A549 (cell line): Measurements from ENCODE around the gene FAM241B. TPM values are rescaled to one million over a fixed set of nuclear protein-coding genes. Genes with fewer than 3 reads are reported as not detected.

ENCODE experiments used
- ATAC-seq, 2 experiments: fragments of 200-7000 bp in 1 of 2; fragments of >200 bp in 1 of 2; cut with Nextera tagmentation in 1 of 2; cut with Tn5 transposase in 1 of 2; 3 replicates each; pipeline versions ENCODE4 v1.8.0 to v1.9.1; 2018 to 2020; ENCODE audit warnings: mild to moderate bottlenecking in 1 of 2, moderate library complexity in 1 of 2
- CTCF ChIA-PET: fragments of 300-600 bp; sonication (Branson Sonifier 250); formaldehyde crosslinking; extraction: SDS; loops from one replicate; lab custom pipeline; 2021; ENCODE audit warnings: antibody characterized with exemption, inconsistent platforms; lab: Yijun Ruan, JAX
- POLR2A ChIA-PET: fragments of 350-600 bp; formaldehyde crosslinking; extraction: SDS; loops from one replicate; lab custom pipeline; 2021; ENCODE audit warnings: antibody characterized with exemption, inconsistent platforms; lab: Yijun Ruan, JAX
- DNase-seq, 2 experiments: peaks; one replicate each; pipeline versions ENCODE4 v3.0.0 to v3.0.0-alpha.2; 2011 to 2016; ENCODE audit warnings: low read depth in 1 of 2, low spot score in 1 of 2
- FAIRE-seq: peaks from 2 replicates; lab custom pipeline; 2011; peaks lifted over from hg19 to GRCh38; lab: Jason Lieb, UNC
- H3K27ac ChIP-seq, 2 experiments: fragments of >200 bp; sonication (Bioruptor Twin); formaldehyde crosslinking; 3 replicates each; pipeline ENCODE4 v1.5.1; 2016 to 2017
- H3K4me1 ChIP-seq: fragments of >200 bp; sonication (Bioruptor Twin); formaldehyde crosslinking; 3 replicates; pipeline ENCODE4 v1.6.1; 2016
- H3K4me2 ChIP-seq: fragments of >200 bp; sonication (Bioruptor Twin); formaldehyde crosslinking; 3 replicates; pipeline ENCODE4 v1.6.1; 2016
- H3K4me3 ChIP-seq: fragments of >200 bp; sonication (Bioruptor Twin); formaldehyde crosslinking; 3 replicates; pipeline ENCODE4 v1.5.1; 2016
- H3K9me3 ChIP-seq: fragments of >200 bp; sonication (Bioruptor Twin); formaldehyde crosslinking; 3 replicates; pipeline ENCODE4 v1.6.1; 2016
- ATOH8 ChIP-seq: fragments of 250-450 bp; sonication (Bioruptor Pico); IDR thresholded peaks from 2 replicates; pipeline ENCODE4 v1.5.0; 2020; ENCODE audit warnings: low read depth, mild to moderate bottlenecking, moderate library complexity
- BCL3 ChIP-seq: fragments of >200 bp; sonication (Bioruptor Twin); formaldehyde crosslinking; IDR thresholded peaks from 3 replicates; pipeline ENCODE4 v1.6.1; 2016
- CHD4 ChIP-seq: fragments of 200-600 bp; sonication (generic); IDR thresholded peaks from 2 replicates; pipeline ENCODE4 v1.6.1; 2016; ENCODE audit warnings: antibody characterized with exemption, mild to moderate bottlenecking, borderline replicate concordance
- FOXS1 ChIP-seq: fragments of 250-450 bp; sonication (Bioruptor Pico); IDR thresholded peaks from 2 replicates; pipeline ENCODE4 v1.5.0; 2020; ENCODE audit warnings: mild to moderate bottlenecking, moderate library complexity
- HDAC2 ChIP-seq: fragments of 200-600 bp; sonication (generic); IDR thresholded peaks from 2 replicates; pipeline ENCODE4 v1.6.1; 2016
- HOXA7 ChIP-seq: fragments of 250-450 bp; sonication (Bioruptor Pico); IDR thresholded peaks from 2 replicates; pipeline ENCODE4 v1.5.0; 2020; ENCODE audit warnings: mild to moderate bottlenecking, moderate library complexity
- MAFK ChIP-seq: fragments of 450-650 bp; IDR thresholded peaks from 2 replicates; pipeline ENCODE4 v1.6.1; 2014; ENCODE audit not compliant: partially characterized antibody
- MAZ ChIP-seq: fragments of 150-350 bp; IDR thresholded peaks from 2 replicates; pipeline ENCODE4 v1.6.1; 2014; ENCODE audit warnings: antibody characterized with exemption, low read depth, low read length, borderline replicate concordance
- NPAS2 ChIP-seq: fragments of 250-450 bp; sonication (Bioruptor Pico); IDR thresholded peaks from 2 replicates; pipeline ENCODE4 v1.8.0; 2022; ENCODE audit warnings: mild to moderate bottlenecking, moderate library complexity, borderline replicate concordance
- NR3C1 ChIP-seq: fragments of >200 bp; sonication (Bioruptor Twin); formaldehyde crosslinking; IDR thresholded peaks from 3 replicates; pipeline ENCODE4 v1.6.1; 2017
- RAD21 ChIP-seq, 2 experiments: fragments of >200 bp in 1 of 2; sonication (Bioruptor Twin) in 1 of 2; formaldehyde crosslinking in 1 of 2; IDR thresholded peaks in 1 of 2; conservative IDR thresholded peaks in 1 of 2; 2 replicates in 1 of 2; 3 replicates in 1 of 2; pipeline ENCODE4 v1.6.1; 2012 to 2018; ENCODE audit warnings: inconsistent platforms in 1 of 2
- SMC3 ChIP-seq: fragments of >200 bp; sonication (Bioruptor Twin); formaldehyde crosslinking; IDR thresholded peaks from 3 replicates; pipeline ENCODE4 v1.6.1; 2018; ENCODE audit warnings: inconsistent platforms
- SREBF2 ChIP-seq: fragments of 450-650 bp; IDR thresholded peaks from 2 replicates; pipeline ENCODE4 v1.6.1; 2014; ENCODE audit warnings: mild to moderate bottlenecking, moderate library complexity
- TP53 ChIP-seq: fragments of 250-450 bp; sonication (Bioruptor Pico); IDR thresholded peaks from 2 replicates; pipeline ENCODE4 v1.5.0; 2021; ENCODE audit warnings: mild to moderate bottlenecking, moderate library complexity
- ZSCAN20 ChIP-seq: fragments of 250-450 bp; sonication (Bioruptor Pico); IDR thresholded peaks from 2 replicates; pipeline ENCODE4 v1.8.0; 2022; ENCODE audit warnings: mild to moderate bottlenecking, moderate library complexity
- WGBS: methylation state at CpG from one replicate; pipeline ENCODE4 v1.1.6; 2017; ENCODE audit errors: missing lambda C conversion rate; 5-methylcytosine and 5-hydroxymethylcytosine counted together
- polyA plus RNA-seq, 4 experiments: library from polyadenylated mRNA; depleted of rRNA in 3 of 4; stranded (reverse); fragments of >200 nt; fragmentation: RNase III in 1 of 4; extraction: RNeasy Plus Mini Kit Qiagen cat#74134 plus additional on column Dnase treatment in 1 of 4; gene quantifications; 2 replicates in 3 of 4; 3 replicates in 1 of 4; pipeline ENCODE4 v1.2.3, GENCODE V29; 2011 to 2017
- TF ChIP-seq, protein P1 (sequence below): IDR thresholded peaks from 2 replicates; pipeline ENCODE4 v1.6.1; 2012; ENCODE audit warnings: low read depth, borderline replicate concordance

The FAM241B gene
- polyA plus RNA-seq, 2 of the 4 experiments (the other 2 are of a cell fraction): 22.8 to 23.8 TPM

DNA sequence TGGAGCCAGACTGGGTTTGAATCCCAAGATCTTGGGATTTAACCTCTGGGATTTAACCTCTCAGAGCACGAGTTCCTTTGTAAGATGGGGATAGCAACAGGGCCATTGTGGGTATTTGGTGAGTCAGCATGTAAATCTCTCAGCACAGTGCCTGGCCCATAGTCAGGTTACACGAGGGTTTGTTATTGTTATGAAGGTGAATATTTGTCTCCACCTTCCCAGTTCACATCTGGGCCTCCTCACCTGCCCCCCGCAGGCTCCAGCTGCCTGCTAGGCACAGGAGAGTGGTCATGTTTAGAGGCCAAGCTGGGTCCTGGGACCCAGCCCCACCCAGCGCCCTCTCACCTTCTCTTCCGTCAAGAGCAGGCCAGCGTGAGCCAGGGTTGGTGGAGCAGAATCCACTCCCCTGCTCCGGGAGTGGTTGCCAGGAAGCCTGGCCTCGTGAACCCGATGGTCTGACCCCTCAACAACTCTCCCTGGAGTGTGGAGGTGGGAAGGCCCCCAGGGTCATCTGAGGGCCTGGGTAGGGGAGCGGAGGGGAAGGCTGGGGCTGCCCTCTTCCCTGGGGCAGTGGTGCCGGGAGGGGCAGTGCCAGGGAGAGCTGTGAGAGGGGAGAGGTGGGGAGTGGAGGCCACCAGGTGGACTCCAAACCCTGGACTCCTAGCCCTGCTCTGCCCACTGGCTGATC is 26.0 kb downstream of the FAM241B start:
- Histone ChIP-seq H3K27ac (no peak overlapping the region), H3K4me3 (no peak overlapping the region), H3K4me1 (no peaks in the 10 kb centered on the region), H3K9me3 (no peaks in the 10 kb centered on the region), H3K4me2 (no peak overlapping the region)
- TF ChIP-seq RAD21 (conservative IDR thresholded peaks at IDR 0.05 in 1 of 2, IDR thresholded peaks at IDR 0.05 in 1 of 2): no peak
- peak; percentile 50 for TF ChIP-seq MAFK
- TF ChIP-seq ATOH8 (CRISPR knock-in tag): no peak
- no peak for TF ChIP-seq CHD4
- no peak for TF ChIP-seq HDAC2
- TF ChIP-seq NR3C1: no peak
- no peak for TF ChIP-seq HOXA7 (CRISPR knock-in tag)
- no peak for TF ChIP-seq NPAS2 (CRISPR knock-in tag)
- POLR2A ChIA-PET: no interaction called here
- DNase-seq (no peak), ATAC-seq (no peak), FAIRE-seq (no peak)
- CTCF ChIA-PET: interaction anchor here (1.0 to 26.8 kb wide), 6 partner anchors 13 to 302 kb away, joined by 3 to 331 read pairs (median 7); no protein-coding TSS in a partner anchor
- 53% methylated on average over 10 of the region's 11 CpGs for WGBS

DNA sequence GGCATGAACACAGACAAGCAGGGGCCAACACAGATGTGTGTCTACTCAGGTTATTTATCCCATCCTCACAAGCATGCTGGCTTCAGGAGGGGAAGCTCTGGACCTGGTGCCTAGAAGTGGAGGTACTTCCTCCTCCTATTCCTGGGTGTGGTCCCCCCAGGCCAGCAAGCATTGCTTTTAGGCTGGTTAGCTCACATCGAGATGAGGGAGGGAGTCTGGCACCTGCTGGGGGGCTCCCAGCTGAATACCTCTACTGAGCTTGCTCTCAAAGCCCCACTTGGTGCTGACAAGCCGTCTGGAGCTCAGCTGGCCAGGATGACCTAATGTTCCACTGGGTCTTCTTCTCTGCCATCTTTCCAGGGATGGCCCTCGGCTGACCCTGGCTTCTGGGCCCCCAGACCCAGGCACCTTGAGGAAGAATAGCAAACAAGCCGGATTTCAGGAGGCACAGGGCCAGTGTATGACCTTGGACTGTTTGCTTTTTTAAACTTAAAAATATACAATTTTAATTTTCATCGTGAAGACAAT is 26.8 kb downstream of the FAM241B start:
- 7% methylated on average over 5 of the region's 5 CpGs for WGBS
- Histone ChIP-seq H3K4me1 (no peaks in the 10 kb centered on the region), H3K9me3 (no peaks in the 10 kb centered on the region), H3K27ac (no peak overlapping the region), H3K4me2 (no peak overlapping the region)
- DNase-seq: no peak
- ATAC-seq: no peak
- POLR2A ChIA-PET: no interaction called here
- FAIRE-seq: no peak
- no peak for TF ChIP-seq BCL3
- TF ChIP-seq TP53 (CRISPR knock-in tag): no peak
- no peak for TF ChIP-seq MAZ
- TF ChIP-seq, all 56 proteins: peak for 0
- CTCF ChIA-PET: interaction anchor here (1.3 to 26.8 kb wide), 4 partner anchors 14 to 60 kb away, joined by 4 to 331 read pairs (median 8); no protein-coding TSS in a partner anchor
- H3K4me3 ChIP-seq: no peak overlapping the region

DNA sequence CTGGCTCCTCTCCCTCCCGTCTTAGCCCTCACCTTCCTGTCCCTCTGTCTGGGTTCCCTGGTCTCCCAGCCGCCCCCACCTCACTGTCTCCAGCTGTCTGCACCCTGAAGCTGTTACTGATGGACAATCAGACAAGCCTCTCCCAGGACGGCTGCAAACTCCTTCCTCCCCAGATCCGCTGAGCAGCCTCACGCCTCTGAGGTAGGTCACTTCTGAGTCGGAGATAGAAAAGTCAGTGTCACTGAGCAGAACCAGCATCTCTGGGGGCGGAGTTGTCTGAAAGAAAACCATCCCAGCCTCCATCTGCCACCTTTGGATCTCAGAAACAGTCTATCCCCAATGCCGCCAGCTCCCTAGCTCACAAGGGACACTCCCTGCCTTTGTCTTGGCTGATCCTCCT is 27.4 kb downstream of the FAM241B start:
- no peaks in the 10 kb centered on the region for H3K9me3 ChIP-seq
- DNase-seq (no peak), ATAC-seq (no peak), FAIRE-seq (no peak)
- ChIA-PET POLR2A (no interaction called here), CTCF (interaction anchor here (0.9 to 26.8 kb wide), 7 partner anchors 14 to 257 kb away, joined by 3 to 331 read pairs (median 4); no protein-coding TSS in a partner anchor)
- no peak overlapping the region for H3K4me3 ChIP-seq
- no peaks in the 10 kb centered on the region for H3K4me1 ChIP-seq
- WGBS: 50% methylated on average over 8 of the region's 8 CpGs
- TF ChIP-seq MAFK (no peak), SREBF2 (no peak), FOXS1 (CRISPR knock-in tag) (no peak), SMC3 (no peak), MAZ (no peak), ZSCAN20 (CRISPR knock-in tag) (no peak)
- TF ChIP-seq, protein P1, sequence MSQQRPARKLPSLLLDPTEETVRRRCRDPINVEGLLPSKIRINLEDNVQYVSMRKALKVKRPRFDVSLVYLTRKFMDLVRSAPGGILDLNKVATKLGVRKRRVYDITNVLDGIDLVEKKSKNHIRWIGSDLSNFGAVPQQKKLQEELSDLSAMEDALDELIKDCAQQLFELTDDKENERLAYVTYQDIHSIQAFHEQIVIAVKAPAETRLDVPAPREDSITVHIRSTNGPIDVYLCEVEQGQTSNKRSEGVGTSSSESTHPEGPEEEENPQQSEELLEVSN: no peak
- no peak overlapping the region for H3K4me2 ChIP-seq
- H3K27ac ChIP-seq: no peak overlapping the region
